Tibial nerve (tissue), 4 donors: ENCODE measurements around the gene ASMTL. TPM values are rescaled to one million over a fixed set of nuclear protein-coding genes. Genes with fewer than 3 reads are reported as not detected.
"Not testable (repeated sequence)": the region's sequence is repeated elsewhere in the genome, so short reads cannot be mapped to it uniquely, and the experiment has no call there.

Experiments
- DNase-seq, 2 donors: peaks; one replicate each; pipeline ENCODE4 v3.0.0-alpha.2; 2019; ENCODE audit warnings: low spot score in 2 of 2
- H3K27ac ChIP-seq, 4 donors: fragments of 200-600 bp; sonication (generic) in 3 of 4; one replicate each; pipeline ENCODE4 v1.5.1; 2017 to 2019; ENCODE audit warnings: mild to moderate bottlenecking in 1 of 4
- H3K27me3 ChIP-seq, 2 donors: fragments of 200-600 bp; sonication (generic) in 1 of 2; one replicate each; pipeline versions ENCODE4 v1.5.1 to v1.6.0; 2017 to 2019
- H3K36me3 ChIP-seq, 3 donors: fragments of 200-600 bp; sonication (generic); one replicate each; pipeline ENCODE4 v1.5.1; 2018 to 2019
- H3K4me1 ChIP-seq, 4 donors: fragments of 200-600 bp; sonication (generic) in 3 of 4; one replicate each; pipeline ENCODE4 v1.5.1; 2017 to 2019
- H3K4me3 ChIP-seq, 4 donors: fragments of 200-600 bp; sonication (generic) in 3 of 4; one replicate each; pipeline ENCODE4 v1.5.1; 2017 to 2019; ENCODE audit warnings: mild to moderate bottlenecking in 1 of 4, moderate library complexity in 1 of 4
- H3K9me3 ChIP-seq, 4 donors: fragments of 200-600 bp; sonication (generic) in 3 of 4; one replicate each; pipeline ENCODE4 v1.5.1; 2017 to 2019
- EP300 ChIP-seq, 2 donors: sonication (generic); formaldehyde crosslinking; IDR thresholded peaks; one replicate each; pipeline ENCODE4 v1.6.1; 2017; ENCODE audit warnings: antibody characterized with exemption in 2 of 2, mild to moderate bottlenecking in 1 of 2
- POLR2A ChIP-seq, 2 donors: fragments of 450-650 bp; IDR thresholded peaks; one replicate each; pipeline ENCODE4 v1.6.1; 2017; ENCODE audit warnings: antibody characterized with exemption in 2 of 2, mild to moderate bottlenecking in 2 of 2, moderate library complexity in 2 of 2
- WGBS, 2 donors: methylation state at CpG; one replicate each; pipeline ENCODE4 v1.1.5; 2018; 5-methylcytosine and 5-hydroxymethylcytosine counted together
- total RNA-seq, 4 donors: library from RNA; depleted of rRNA; stranded (reverse); fragments of >200 nt; gene quantifications; one replicate each; pipeline ENCODE4 v1.1.0, GENCODE V29; 2016
- TF ChIP-seq, protein P1 (sequence below), 5 experiments: fragments of 200-600 bp in 3 of 5; fragments of 450-650 bp in 2 of 5; sonication (generic) in 3 of 5; IDR thresholded peaks; one replicate each; pipeline ENCODE4 v1.5.1; 2016 to 2019; ENCODE audit warnings: antibody characterized with exemption in 5 of 5, mild to moderate bottlenecking in 3 of 5, moderate library complexity in 2 of 5

Gene ASMTL
- total RNA-seq, 4 donors from 2014 or later, result 25.1 to 47.2 (median 43.3) TPM

DNA sequence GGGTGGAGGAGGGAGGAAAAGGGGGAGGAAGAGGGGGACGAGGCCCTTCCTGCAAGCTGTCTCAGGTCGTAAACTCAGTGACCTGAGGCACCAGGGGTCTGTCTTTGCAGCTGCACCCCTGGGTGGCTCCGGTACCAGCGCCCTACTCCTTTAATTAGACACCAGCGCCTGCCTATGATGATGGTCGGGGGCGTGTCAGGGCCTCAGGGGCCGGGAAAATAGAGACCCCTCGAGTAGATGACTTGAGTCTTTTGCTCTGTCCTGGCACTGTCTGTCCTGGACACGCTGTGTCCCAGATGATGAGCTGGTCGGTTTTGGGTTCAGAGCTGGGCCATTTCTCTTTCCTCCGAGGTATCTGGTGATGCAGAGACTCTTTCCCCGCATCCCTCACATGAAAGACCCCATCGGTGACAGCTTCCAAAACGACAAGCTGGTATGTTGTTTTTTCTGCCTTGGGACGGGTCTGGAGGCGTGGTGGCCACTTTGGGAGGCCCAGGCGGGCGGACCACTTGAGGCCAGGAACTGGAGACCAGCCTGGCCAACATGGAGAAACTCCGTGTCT is 72.0 kb downstream of the ASMTL start:
- no peaks in the 10 kb centered on the region for H3K4me1 ChIP-seq
- H3K4me3 ChIP-seq, result no peak overlapping the region
- H3K27me3 ChIP-seq, result no peaks in the 10 kb centered on the region
- no peak for DNase-seq
- TF ChIP-seq POLR2A (IDR thresholded peaks at IDR 0.05) (no peak), EP300 (IDR thresholded peaks at IDR 0.05) (no peak)
- TF ChIP-seq, protein P1, sequence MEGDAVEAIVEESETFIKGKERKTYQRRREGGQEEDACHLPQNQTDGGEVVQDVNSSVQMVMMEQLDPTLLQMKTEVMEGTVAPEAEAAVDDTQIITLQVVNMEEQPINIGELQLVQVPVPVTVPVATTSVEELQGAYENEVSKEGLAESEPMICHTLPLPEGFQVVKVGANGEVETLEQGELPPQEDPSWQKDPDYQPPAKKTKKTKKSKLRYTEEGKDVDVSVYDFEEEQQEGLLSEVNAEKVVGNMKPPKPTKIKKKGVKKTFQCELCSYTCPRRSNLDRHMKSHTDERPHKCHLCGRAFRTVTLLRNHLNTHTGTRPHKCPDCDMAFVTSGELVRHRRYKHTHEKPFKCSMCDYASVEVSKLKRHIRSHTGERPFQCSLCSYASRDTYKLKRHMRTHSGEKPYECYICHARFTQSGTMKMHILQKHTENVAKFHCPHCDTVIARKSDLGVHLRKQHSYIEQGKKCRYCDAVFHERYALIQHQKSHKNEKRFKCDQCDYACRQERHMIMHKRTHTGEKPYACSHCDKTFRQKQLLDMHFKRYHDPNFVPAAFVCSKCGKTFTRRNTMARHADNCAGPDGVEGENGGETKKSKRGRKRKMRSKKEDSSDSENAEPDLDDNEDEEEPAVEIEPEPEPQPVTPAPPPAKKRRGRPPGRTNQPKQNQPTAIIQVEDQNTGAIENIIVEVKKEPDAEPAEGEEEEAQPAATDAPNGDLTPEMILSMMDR (IDR thresholded peaks at IDR 0.05), result no peak
- H3K9me3 ChIP-seq, result peaks cover 0 to 15% (median 0%) of the 10 kb centered on the region in 4 donors
- H3K27ac ChIP-seq, result no peak overlapping the region
- peaks cover 0 to 56% (median 1%) of the 10 kb centered on the region in 3 donors for H3K36me3 ChIP-seq
- WGBS, 2 donors, result 59 to 63% methylated on average over 16 to 20 of the region's 20 CpGs

DNA sequence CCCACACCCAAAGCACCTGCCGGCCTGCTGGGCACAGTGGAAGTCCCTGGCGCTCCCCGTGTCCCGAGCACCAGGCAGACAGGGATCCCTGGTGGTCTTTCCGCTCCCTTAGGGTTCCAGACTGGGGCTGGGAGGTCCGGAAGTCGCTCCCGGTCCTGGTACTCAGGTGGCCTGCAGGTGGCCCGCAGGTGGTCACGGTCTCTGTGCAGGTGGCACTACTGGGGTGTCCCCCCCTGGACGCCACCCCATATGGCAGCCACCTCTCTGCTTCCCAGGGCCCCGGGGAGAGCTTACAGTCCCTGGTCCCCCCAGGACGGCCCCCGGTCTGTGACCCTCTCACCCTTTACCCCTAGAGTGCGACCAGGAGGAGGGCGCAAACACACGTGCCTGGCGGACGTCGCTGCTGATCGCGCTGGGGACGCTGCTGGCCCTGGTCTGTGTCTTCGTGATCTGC is 74.4 kb downstream of the ASMTL start:
- H3K27ac ChIP-seq, result no peak overlapping the region
- peaks cover 0 to 31% (median 0%) of the 10 kb centered on the region in 3 donors for H3K36me3 ChIP-seq
- no peaks in the 10 kb centered on the region for H3K27me3 ChIP-seq
- H3K9me3 ChIP-seq, result no peaks in the 10 kb centered on the region
- DNase-seq, result no peak
- no peaks in the 10 kb centered on the region for H3K4me1 ChIP-seq
- WGBS, 2 donors, result 83 to 89% methylated on average over 14 to 19 of the region's 24 CpGs
- no peak overlapping the region for H3K4me3 ChIP-seq
- no peak for TF ChIP-seq EP300 (IDR thresholded peaks at IDR 0.05)
- TF ChIP-seq, protein P1 (IDR thresholded peaks at IDR 0.05), result no peak
- no peak for TF ChIP-seq POLR2A (IDR thresholded peaks at IDR 0.05)

GRCh38 chrX:1368385-1368698 is 84.4 kb downstream of the ASMTL start:
- Histone ChIP-seq H3K4me3 (no peak overlapping the region), H3K27ac (no peak overlapping the region), H3K27me3 (no peaks in the 10 kb centered on the region), H3K4me1 (no peaks in the 10 kb centered on the region), H3K9me3 (no peaks in the 10 kb centered on the region), H3K36me3 (peaks cover 0 to 27% (median 0%) of the 10 kb centered on the region in 3 donors)
- no peak for TF ChIP-seq EP300 (IDR thresholded peaks at IDR 0.05)
- TF ChIP-seq, protein P1 (IDR thresholded peaks at IDR 0.05), result no peak
- TF ChIP-seq POLR2A (IDR thresholded peaks at IDR 0.05), result no peak
- WGBS, 2 donors, result 76 to 79% methylated on average over 4 of the region's 4 CpGs
- no peak for DNase-seq

- not testable (repeated sequence) for DNase-seq, H3K27me3 ChIP-seq, H3K9me3 ChIP-seq, H3K4me1 ChIP-seq, H3K27ac ChIP-seq, H3K4me3 ChIP-seq
- WGBS, 2 donors, result 98% methylated on average over 11 of the region's 63 CpGs; no CpG with 5 or more reads in 1 of the 2 donors
- peaks cover 0 to 44% (median 0%) of the 10 kb centered on the region in 3 donors for H3K36me3 ChIP-seq
These were observed 86.3 kb downstream of the ASMTL start for GRCh38 chrX:1366363-1366762.

- Histone ChIP-seq H3K27me3 (no peaks in the 10 kb centered on the region), H3K9me3 (peaks cover 0 to 17% (median 4%) of the 10 kb centered on the region in 4 donors), H3K4me1 (no peaks in the 10 kb centered on the region), H3K4me3 (no peak overlapping the region), H3K36me3 (peaks cover 3 to 71% (median 7%) of the 10 kb centered on the region in 3 donors), H3K27ac (no peak overlapping the region)
- WGBS, 2 donors, result 83 to 91% methylated on average over 2 of the region's 2 CpGs
- no peak for DNase-seq
- TF ChIP-seq POLR2A (IDR thresholded peaks at IDR 0.05), result no peak
- no peak for TF ChIP-seq EP300 (IDR thresholded peaks at IDR 0.05)
- TF ChIP-seq, protein P1 (IDR thresholded peaks at IDR 0.05), result no peak
These were observed 90.8 kb downstream of the ASMTL start for GRCh38 chrX:1361910-1362309.
